GM21526 (cell line): ENCODE measurements around the gene KMT2E.

Experiments used
- ATAC-seq: cut with Tn5 transposase; IDR thresholded peaks from one replicate; pipeline ENCODE4 v1.9.1; 2021; ENCODE audit warnings: moderate library complexity; ENCODE audit not compliant: unreplicated experiment, low FRiP score

Gene KMT2E

DNA sequence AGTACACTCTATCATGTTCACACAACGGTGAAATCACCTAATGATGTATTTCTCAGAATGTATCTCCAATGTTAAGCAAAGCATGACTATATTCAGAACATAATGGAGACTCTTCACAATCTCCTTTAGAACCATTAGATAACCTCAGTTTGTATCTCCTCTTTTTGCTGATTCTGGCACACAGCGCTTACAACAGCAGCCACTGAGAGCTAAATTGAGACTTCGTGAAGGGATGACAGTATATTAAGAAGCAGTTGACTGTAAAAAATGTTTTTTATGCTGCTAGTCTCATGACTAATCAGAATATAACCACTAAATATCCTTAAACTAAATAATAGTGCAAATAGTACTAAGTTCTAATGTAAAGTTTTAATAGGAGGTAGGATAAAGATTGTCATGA lies 46.9 kb downstream of the KMT2E start:
- ATAC-seq, result no peak

GRCh38 chr7:105065104-105065503 lies 51.1 kb downstream of the KMT2E start:
- no peak for ATAC-seq

DNA sequence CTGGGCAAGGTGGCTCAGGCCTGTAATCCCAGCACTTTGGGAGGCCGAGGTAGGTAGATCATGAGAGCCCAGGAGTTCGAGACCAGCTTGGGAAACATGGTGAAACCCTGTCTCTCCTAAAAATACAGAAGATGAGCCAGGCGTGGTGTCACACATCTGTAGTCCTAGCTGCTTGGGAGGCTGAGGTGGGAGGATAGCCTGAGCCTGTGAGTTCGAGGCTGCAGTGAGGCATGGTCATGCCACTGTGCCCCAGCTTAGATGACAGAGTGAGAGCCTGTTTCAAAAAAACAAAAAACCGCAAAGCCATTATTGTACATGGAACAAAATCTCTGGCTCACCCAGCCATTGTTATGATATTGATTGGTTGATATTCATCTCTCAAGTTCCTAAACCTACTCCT lies 53.7 kb downstream of the KMT2E start:
- ATAC-seq, result no peak

GRCh38 chr7:105068886-105069285 lies 54.9 kb downstream of the KMT2E start:
- ATAC-seq, result no peak

- ATAC-seq, result no peak
Observed at GRCh38 chr7:105073143-105073542, 59.1 kb downstream of the KMT2E start.

- no peak for ATAC-seq
Observed at GRCh38 chr7:105079348-105079747, 65.3 kb downstream of the KMT2E start.

GRCh38 chr7:105084581-105084980 lies 70.6 kb downstream of the KMT2E start:
- ATAC-seq, result no peak

- ATAC-seq, result no peak
Observed at GRCh38 chr7:105086850-105087249, 72.8 kb downstream of the KMT2E start.

DNA sequence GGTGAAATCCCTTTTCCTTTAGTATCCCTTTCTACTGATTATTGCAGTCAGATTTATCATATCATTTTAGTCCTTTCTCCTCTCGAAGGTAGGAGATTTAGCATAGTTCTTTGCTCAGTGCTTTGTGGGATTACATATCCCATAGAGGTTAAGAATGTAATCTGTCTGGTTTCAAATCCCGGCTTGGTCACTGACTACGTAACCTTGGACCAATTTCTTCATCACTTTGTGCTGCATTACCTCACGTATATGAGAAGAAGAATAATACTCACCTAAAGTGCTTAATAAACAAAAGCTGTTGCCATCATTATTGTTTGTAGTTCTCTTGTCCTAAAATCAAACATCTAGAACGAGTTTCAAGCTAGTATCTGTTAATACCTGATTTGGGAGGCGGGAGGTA lies 74.0 kb downstream of the KMT2E start:
- no peak for ATAC-seq

DNA sequence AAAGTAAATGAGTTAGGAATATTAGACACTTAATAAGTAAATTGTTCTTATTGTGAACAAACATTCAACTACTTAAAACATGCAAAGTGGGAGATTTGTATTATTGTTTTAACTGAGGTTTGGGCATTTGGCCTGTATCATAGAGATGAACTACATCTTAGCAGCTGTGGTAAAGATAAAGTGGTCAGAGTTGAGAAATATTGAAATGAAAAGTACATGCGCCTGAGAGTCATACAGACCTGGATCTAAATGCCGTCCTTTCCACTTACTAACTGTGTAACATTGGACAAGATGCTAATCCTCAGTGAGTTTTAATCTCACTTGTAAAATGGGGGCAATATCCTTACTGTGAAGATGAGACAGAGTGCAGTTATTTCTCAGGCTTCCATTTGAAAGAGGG lies 74.5 kb downstream of the KMT2E start:
- no peak for ATAC-seq

GRCh38 chr7:105094966-105095365 lies 81.0 kb downstream of the KMT2E start:
- no peak for ATAC-seq

DNA sequence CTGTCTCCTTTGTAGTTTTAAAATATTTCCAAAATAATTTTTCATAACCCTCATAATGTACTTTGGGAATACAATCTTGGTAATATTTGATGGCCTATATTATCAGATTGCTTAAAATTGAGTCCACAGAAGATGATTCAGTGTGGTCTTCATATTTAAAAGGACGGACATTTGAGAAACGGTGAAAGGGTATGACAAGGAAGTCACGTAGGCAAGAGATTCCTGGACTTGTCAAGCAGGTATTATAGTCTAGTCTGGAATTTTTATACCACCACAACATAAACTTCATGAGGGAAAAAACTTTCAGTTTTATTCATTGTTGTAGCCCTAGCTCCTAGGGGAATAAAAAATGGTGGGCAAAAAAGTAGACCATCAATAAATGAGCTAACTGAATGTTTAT lies 82.3 kb downstream of the KMT2E start:
- ATAC-seq, result no peak

DNA sequence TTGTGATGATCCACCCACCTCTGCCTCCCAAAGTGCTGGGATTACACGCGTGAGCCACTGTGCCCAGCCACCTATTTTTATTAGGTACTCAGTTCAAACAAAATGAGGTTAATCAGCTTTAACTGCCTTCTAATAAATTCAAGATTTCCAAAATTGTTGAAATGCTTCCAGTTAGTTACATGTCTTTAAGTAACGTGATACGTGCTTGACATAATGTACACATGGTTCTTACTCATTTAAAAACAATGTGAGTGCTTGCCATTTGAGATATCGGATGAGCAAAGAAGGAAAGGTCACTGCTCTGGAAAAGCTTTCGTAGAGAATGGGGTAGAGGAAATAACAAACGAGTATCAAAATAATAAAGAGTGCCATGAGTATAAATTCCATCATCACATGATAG lies 83.6 kb downstream of the KMT2E start:
- no peak for ATAC-seq

DNA sequence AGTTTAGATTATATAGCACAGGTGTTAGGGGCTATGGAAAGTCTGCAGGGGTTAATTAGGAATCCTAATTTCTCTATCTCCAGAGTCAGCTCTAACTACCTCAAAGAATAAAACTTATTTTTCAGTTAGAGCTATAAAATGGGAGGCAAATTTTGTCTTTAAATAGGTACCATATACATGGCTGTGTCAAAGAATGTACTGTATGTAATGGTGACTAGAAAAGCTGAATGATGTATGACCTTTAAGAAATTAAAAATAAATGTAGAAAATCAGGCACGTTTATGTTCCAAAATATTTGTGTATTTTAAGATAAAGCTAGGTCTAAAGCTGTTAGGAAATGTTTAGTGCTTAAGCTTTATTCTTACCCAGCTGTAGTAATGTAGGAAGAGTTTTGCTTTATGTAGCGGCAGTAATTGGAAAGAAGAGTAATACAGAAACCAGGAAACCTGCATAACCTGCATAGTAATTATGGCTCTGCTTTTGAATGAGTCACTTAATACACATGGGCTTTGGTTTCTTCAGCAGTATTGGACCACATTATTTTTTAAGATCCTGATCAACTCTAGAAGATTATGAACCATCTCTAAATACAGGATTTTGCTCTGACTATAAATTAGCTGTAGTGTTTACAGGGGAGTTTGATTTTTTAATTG lies 85.0 kb downstream of the KMT2E start:
- ATAC-seq, result peak; percentile 50

DNA sequence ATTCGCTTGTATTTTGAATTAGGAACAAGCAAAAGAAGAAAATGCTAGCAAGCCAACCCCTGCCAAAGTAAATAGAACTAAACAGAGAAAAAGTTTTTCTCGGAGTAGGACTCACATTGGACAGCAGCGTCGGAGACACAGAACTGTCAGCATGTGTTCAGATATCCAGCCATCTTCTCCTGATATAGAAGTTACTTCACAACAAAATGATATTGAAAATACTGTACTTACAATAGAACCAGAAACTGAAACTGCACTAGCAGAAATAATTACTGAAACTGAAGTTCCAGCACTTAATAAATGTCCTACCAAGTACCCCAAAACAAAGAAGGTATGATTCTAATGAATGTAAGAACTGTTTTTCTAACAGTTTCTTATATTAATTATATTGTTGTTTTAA lies 87.9 kb downstream of the KMT2E start:
- ATAC-seq, result peak; percentile 70

DNA sequence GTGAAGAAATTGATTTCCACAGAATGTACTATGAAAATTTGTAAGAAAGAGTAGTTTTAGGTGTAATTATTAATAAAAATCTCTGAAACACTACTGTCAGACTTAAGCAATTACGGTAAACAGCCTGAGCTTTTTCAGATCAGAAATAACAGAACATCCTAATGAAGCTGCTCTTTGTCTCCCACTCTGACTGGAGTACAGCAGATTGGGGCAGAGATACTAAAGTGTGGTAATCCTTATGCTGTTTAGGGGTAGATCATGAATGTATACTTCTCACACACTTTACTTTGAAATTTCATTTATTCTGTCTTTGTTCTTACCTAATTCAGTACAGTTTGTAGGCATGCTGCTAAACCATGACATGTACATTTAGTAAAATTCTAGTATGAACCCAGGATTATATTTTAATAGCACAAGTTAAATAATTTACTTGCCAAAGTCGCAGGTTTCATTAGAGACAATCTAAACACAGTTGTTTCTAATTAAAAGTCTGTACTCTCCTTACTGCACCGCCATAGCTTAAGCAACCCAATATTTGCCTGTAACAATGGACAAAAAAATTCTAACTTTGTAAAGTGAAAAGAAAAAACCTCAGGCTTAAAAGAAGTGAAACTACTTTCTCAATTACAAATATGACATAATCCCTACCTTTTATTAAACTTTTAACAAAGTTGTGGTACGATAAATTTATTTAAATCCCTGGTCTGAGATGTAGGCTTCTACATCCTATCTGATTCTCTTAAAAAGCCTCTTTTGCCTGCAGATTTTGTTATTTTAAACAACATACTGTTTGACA lies 88.8 kb downstream of the KMT2E start:
- ATAC-seq, result no peak

DNA sequence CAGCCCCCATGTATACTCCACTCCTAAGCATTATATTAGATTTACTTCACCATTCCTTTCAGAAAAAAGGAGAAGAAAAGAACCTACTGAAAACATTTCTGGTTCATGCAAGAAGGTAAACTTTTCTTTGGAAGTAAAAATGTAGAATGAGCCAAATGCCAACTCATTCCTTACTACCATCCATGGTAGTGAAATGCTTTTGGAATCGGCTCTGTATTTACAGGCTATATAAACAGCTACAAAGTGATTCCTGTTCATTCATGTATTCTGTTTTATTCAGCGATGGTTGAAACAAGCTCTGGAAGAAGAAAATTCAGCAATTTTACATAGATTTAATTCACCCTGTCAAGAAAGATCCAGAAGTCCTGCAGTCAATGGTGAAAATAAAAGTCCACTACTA lies 91.6 kb downstream of the KMT2E start:
- ATAC-seq, result no peak

DNA sequence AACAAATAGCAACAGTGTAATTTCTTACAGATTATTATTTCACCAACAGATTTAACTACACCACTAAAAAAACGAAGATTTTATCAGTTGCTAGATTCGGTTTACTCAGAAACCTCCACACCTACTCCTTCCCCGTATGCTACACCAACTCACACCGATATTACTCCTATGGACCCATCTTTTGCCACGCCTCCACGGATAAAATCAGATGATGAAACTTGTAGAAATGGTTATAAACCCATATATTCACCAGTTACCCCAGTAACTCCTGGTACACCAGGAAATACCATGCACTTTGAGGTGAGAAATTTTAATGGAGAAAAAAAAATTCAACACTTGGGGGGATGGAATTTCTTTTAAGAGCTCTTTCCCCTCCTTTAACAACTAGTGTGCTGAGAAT lies 92.5 kb downstream of the KMT2E start:
- no peak for ATAC-seq

GRCh38 chr7:105107458-105107857 lies 93.5 kb downstream of the KMT2E start:
- ATAC-seq, result no peak

DNA sequence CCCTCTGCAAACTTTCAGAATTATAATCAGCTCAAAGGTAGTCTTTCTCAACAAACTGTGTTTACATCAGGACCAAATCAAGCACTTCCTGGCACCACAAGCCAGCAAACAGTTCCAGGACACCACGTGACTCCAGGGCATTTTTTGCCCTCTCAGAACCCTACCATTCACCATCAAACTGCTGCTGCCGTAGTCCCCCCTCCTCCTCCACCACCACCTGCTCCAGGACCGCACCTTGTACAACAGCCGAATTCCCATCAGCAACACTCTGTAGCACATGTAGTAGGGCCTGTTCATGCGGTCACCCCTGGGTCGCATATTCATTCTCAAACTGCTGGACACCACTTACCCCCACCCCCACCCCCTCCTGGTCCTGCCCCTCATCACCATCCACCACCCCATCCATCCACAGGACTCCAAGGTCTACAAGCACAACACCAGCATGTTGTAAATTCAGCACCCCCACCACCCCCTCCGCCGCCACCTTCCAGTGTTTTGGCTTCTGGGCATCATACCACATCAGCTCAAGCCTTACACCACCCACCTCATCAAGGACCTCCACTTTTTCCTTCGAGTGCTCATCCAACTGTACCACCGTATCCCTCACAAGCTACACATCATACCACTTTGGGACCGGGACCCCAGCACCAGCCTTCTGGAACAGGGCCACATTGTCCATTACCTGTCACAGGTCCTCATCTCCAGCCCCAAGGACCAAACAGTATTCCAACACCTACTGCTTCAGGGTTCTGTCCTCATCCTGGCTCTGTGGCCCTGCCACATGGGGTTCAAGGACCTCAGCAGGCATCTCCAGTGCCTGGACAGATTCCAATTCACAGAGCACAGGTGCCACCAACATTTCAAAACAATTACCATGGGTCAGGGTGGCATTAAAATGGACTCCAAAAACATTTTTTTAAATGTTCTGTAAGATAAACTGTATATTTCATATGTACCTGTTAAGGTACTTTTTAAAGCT lies 98.7 kb downstream of the KMT2E start:
- no peak for ATAC-seq
